Activated naive CD8-positive, alpha-beta T cell (primary cell): ENCODE data around the gene AGPAT3.
"Not testable (repeated sequence)": the region's sequence is repeated elsewhere in the genome, so short reads cannot be mapped to it uniquely, and the experiment has no call there.

Experiments
- H3K27ac Mint-ChIP-seq: one replicate; pipeline ENCODE4 v1.8.0; 2021; ENCODE audit warnings: mixed read lengths
- H3K27me3 Mint-ChIP-seq: one replicate; pipeline ENCODE4 v1.8.0; 2021; ENCODE audit warnings: mixed read lengths
- H3K36me3 Mint-ChIP-seq: one replicate; pipeline ENCODE4 v1.8.0; 2021; ENCODE audit warnings: mixed read lengths
- H3K4me1 Mint-ChIP-seq: one replicate; pipeline ENCODE4 v1.8.0; 2021; ENCODE audit warnings: low read depth, mixed read lengths
- H3K4me3 Mint-ChIP-seq: one replicate; pipeline ENCODE4 v1.8.0; 2021; ENCODE audit warnings: mild to moderate bottlenecking, mixed read lengths
- H3K9me3 Mint-ChIP-seq: one replicate; pipeline ENCODE4 v1.8.0; 2021; ENCODE audit warnings: low read depth, mixed read lengths

Gene AGPAT3, protein sequence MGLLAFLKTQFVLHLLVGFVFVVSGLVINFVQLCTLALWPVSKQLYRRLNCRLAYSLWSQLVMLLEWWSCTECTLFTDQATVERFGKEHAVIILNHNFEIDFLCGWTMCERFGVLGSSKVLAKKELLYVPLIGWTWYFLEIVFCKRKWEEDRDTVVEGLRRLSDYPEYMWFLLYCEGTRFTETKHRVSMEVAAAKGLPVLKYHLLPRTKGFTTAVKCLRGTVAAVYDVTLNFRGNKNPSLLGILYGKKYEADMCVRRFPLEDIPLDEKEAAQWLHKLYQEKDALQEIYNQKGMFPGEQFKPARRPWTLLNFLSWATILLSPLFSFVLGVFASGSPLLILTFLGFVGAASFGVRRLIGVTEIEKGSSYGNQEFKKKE

DNA sequence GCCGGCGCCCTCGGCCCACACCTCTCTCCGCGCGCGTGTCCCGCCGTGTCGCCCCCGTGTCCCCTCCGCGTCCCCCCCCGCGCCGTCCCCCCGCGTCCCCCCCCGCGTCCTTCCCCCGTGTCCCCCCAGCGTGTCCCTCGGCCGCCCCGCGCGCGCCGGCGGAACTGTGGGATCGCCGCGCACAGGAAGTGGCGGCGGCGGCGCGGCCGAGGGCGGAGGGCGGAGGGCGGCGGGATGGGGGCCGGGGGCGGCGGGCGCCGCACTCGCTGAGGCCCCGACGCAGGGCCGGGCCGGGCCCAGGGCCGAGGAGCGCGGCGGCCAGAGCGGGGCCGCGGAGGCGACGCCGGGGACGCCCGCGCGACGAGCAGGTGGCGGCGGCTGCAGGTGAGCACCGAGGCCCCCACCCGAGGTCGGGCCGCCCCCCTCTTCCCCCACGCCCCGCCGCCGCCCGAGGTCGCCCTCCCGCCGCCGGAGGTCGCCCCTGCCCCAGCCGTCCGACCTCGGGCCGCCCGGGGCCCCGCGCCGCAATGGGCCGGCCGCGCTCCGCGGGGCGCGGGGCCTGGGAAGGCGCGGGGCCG lies at the start of gene AGPAT3:
TSS of gene AGPAT3 (plus strand) at position 262 of the 578 bp plus-strand sequence. CDS start 94,459 bp downstream, outside the sequence.
- H3K27ac Mint-ChIP-seq: peak within 1 kb of the TSS; percentile 85
- H3K9me3 Mint-ChIP-seq: no peaks in the 10 kb centered on the region
- H3K27me3 Mint-ChIP-seq: no peaks in the 10 kb centered on the region
- peak within 1 kb of the TSS; percentile 83 for H3K4me3 Mint-ChIP-seq
- H3K4me1 Mint-ChIP-seq: peaks cover 35% of the 10 kb centered on the region
- peaks cover 3% of the 10 kb centered on the region for H3K36me3 Mint-ChIP-seq

DNA sequence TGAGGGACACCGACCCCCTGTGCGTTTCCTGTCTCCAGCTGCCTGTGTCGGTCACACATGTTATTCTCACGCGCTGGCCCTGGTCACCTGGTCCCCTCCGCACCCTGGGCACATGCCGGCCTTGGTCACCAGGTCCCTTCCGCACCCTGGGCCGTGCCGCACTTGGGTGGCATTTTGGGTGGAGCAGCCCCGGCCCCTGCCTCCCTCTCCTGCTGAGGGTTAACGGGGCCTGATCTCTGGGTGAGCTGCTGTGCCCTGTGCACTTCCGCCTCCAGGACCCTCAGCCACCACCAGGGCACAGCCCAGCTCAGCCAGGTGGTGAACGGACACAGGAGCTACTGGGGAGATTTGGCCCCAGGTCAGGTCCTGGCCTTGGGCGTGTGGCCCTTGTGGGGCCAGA lies 49.0 kb upstream of the AGPAT3 start:
- no peak overlapping the region for H3K27ac Mint-ChIP-seq
- peaks cover 6% of the 10 kb centered on the region for H3K9me3 Mint-ChIP-seq
- H3K4me3 Mint-ChIP-seq: no peak overlapping the region
- no peaks in the 10 kb centered on the region for H3K27me3 Mint-ChIP-seq
- H3K36me3 Mint-ChIP-seq: peaks cover 6% of the 10 kb centered on the region
- H3K4me1 Mint-ChIP-seq: peaks cover 7% of the 10 kb centered on the region

DNA sequence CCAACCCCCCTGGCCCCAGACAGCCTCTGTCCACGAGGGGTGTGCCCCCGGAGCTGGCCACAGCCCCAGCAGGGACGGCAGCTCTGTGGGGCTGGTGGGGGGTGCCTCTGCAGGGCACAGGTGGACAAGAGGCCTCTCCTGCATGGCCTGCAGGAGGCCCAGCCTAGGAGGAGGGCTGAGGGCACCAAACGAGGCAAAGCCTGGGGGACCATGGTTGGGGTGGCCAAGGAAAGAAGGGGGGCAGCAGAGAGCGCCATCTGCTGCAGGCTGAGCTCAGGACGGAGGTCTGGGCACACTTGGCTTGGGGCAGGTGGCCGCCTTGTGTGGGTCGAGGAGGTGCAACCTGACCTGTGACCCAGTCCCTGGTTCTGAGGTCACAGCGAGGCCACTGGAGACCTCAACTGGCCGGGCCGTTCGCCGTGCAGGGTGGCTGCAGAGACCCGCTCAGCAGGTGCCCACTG lies 48.4 kb upstream of the AGPAT3 start:
- Mint-ChIP-seq H3K9me3 (peaks cover 6% of the 10 kb centered on the region), H3K27me3 (no peaks in the 10 kb centered on the region), H3K27ac (no peak overlapping the region), H3K4me3 (no peak overlapping the region), H3K4me1 (peaks cover 7% of the 10 kb centered on the region), H3K36me3 (peaks cover 6% of the 10 kb centered on the region)

DNA sequence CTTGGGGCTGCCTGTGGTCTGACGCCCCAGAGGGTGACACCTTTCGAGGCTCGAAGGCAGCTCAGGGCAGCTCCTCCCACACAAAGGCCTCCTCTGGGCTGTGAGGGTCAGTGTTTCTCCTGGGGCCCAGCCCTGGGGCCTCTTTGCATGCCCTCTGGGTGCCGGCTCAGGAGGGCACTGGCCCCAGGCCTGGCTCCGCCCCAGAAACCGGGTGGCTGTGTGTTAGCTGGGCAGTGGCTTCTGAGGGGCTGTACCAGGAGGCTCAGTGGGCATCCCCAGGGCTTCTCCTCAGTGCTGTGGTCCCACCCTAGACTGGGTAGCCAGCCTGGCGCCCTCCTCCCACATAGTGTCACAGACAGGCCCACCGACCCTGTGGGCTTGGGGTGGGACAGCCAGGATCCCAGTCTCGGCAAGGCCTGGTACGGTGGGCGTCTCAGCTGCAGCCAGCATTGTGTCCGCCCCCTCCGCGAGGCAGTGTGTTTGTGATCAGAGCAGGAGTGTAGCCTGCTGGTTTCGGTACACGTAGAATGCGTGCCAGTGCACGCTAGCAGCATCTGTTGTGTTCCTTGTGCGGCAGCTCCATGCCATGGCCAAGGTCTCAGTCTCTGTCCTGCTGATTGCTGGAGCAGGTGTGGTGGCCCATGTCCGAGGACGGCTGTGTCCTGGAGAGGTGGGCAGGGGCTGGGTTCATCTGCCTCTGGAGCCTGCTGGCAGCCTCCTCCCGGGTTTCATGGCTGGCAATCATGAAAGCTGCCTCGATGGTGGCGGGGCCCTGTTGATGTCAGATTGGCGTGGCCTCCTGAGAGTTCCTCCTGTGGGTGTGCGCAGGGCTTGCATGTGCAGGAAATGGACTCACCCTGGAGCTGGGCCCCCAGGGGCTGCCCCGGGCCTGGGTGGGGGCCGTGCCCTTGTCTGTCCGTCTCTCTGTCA lies 47.6 kb upstream of the AGPAT3 start:
- no peaks in the 10 kb centered on the region for H3K27me3 Mint-ChIP-seq
- H3K27ac Mint-ChIP-seq: no peak overlapping the region
- H3K9me3 Mint-ChIP-seq: peaks cover 6% of the 10 kb centered on the region
- peaks cover 6% of the 10 kb centered on the region for H3K4me1 Mint-ChIP-seq
- H3K4me3 Mint-ChIP-seq: no peak overlapping the region
- peaks cover 6% of the 10 kb centered on the region for H3K36me3 Mint-ChIP-seq

DNA sequence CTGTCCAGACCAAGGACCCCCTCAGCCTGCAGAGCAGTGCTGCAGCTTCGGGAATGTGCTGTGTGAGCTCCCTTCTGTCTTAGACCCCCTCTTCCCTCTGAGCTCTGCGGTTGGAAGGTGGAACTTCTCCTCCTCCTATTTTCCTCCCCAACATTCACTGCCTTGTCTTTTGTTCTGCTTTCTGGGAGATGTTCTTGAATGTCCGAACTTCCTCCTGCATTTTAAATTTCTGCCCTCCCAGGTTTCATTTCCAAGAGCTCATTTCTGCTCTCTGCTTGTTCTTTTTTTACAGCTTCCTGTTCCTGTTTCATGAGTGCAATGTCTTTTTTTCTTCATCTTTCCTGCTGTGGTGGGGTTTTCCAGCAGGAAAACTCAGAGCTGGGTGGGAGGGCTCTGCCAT lies 46.3 kb upstream of the AGPAT3 start:
- Mint-ChIP-seq H3K4me1 (peaks cover 3% of the 10 kb centered on the region), H3K27ac (no peak overlapping the region), H3K27me3 (no peaks in the 10 kb centered on the region), H3K4me3 (no peak overlapping the region), H3K9me3 (peaks cover 6% of the 10 kb centered on the region), H3K36me3 (peaks cover 6% of the 10 kb centered on the region)

DNA sequence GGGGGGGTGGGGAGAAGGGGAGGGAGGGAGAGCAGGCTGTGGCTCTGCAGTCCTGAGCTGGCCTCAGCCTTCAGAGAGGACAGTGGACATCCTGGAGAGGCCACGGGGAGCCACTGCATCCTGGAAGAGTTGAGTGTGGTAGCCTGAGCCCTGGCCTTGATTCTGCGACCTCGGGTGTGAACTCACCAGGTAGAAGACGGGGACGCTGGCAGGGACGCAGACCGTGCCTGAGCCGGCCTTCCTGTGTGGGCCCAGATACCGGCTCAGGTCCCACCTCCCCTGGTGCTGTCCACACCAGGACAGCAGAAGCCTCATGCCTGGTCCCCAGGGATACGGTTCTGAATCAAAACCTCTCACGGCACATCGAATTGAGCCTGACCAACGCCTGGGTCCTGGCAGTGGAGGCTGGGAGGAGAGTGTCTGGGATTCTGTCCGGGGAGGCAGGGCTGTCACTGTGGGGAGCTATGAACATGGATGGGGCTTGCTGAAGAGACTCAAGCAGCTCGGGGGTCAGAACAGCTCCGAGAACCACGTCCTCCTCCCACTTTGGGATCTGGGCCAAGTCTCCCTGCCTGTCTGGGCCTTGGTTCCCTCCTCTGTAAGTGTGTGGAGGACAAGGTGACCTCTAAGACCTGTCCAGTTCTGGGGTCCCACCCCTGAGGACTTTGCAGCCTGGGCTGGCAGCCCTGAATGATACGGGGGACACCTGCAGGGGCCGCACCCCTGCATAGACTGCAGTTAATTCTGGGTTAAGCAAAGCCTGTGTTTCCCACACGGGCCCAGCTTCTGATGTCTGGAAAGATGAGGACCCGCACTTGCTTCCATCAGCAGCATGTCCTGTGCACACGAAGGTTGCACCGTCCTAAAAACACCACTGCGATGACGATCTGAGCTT lies 45.3 kb upstream of the AGPAT3 start:
- Mint-ChIP-seq H3K36me3 (peaks cover 6% of the 10 kb centered on the region), H3K27ac (no peak overlapping the region), H3K4me3 (no peak overlapping the region), H3K9me3 (peaks cover 6% of the 10 kb centered on the region), H3K27me3 (no peaks in the 10 kb centered on the region), H3K4me1 (peaks cover 2% of the 10 kb centered on the region)

DNA sequence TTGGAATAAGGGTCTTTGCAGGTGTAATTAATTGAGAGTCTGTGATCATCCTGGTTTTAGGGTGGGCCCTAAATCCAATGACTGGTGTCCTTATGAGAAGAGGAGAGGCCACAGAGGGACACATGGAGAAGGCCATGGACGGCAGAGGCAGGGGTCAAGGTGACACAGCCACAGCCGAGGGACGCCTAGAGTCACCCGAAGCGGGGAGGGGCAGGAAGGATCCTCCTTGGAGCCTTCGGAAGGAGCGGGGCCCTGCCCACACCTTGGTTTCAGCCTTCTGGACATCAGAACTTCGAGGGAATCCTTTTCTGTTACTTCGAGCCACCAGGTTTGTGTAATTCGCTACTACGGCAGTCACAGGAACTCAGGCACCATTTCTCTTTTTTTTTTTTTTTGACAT lies 44.6 kb upstream of the AGPAT3 start:
- H3K36me3 Mint-ChIP-seq: peaks cover 6% of the 10 kb centered on the region
- H3K4me1 Mint-ChIP-seq: no peaks in the 10 kb centered on the region
- H3K9me3 Mint-ChIP-seq: peaks cover 6% of the 10 kb centered on the region
- no peak overlapping the region for H3K4me3 Mint-ChIP-seq
- no peaks in the 10 kb centered on the region for H3K27me3 Mint-ChIP-seq
- H3K27ac Mint-ChIP-seq: no peak overlapping the region

DNA sequence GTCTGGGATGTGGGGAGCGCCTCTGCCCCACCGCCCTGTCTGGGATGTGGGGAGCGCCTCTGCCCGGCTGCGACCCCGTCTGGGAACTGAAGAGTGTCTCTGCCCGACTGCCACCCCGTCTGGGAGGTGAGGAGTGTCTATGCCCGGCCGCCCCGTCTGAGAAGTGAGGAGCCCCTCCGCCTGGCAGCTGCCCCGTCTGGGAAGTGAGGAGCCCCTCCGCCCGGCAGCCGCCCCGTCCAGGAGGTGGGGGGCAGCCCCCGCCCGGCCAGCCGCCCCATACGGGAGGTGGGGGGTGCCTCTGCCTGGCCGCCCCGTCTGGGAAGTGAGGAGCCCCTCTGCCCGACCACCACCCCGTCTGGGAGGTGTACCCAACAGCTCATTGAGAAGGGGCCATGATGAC lies 42.9 kb upstream of the AGPAT3 start:
- H3K27ac Mint-ChIP-seq, H3K27me3 Mint-ChIP-seq, H3K36me3 Mint-ChIP-seq, H3K9me3 Mint-ChIP-seq, H3K4me3 Mint-ChIP-seq, H3K4me1 Mint-ChIP-seq: not testable (repeated sequence)

DNA sequence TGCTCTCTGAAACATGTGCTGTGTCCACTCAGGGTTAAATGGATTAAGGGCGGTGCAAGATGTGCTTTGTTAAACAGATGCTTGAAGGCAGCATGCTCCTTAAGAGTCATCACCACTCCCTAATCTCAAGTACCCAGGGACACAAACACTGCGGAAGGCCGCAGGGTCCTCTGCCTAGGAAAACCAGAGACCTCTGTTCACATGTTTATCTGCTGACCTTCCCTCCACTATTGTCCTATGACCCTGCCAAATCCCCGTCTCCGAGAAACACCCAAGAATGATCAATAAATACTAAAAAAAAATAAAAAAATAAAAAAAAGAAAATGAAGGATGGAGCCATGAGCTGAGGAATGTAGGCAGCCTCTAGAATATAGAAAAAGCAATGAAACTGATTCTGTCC lies 42.3 kb upstream of the AGPAT3 start:
- not testable (repeated sequence) for H3K27me3 Mint-ChIP-seq, H3K36me3 Mint-ChIP-seq, H3K27ac Mint-ChIP-seq, H3K9me3 Mint-ChIP-seq, H3K4me1 Mint-ChIP-seq, H3K4me3 Mint-ChIP-seq

DNA sequence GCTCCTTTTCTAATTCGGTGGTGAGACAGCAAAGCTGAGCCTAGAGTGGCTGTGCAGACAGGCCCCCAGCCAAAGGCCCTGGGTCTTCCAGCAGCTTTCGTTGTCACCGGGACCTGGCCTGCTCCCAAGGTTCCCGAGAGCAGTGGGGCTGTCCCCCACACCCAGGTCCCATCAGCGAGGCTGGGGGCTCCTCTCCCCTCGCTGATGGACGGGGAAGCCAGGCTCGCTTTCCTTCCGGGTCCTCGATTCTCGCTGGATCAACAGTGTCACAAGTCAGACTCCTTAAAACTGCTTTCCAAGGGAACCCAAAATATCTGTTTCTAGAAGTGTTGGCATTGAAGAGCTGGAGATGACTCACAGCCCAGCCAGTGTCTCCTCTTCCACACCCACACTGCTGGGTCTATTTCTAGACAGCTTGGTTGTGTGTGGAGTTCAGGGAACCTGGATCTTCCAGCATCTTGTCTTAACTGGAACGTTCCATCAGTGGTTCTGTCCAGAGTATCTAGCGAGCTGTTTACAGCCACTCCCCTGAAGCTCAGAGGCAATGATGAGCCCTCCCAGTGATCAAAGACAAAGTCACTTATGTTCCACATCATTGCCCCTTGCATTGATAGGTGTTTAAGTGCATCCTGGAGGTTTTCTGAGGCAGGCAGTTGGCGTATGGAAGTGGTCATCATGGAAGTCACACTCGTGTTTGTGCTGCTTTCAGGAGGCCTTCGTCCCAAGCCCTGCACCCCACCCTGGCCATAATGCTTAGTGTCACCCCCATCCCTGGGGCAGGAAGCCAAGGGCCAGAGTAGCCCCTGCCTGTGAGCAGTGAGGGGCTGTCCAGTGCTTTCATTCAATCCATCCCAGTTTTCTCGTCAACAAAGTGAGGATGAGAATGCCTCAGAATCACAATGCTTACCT lies 40.4 kb upstream of the AGPAT3 start:
- Mint-ChIP-seq H3K4me1 (no peaks in the 10 kb centered on the region), H3K36me3 (no peaks in the 10 kb centered on the region), H3K27me3 (no peaks in the 10 kb centered on the region), H3K27ac (no peak overlapping the region), H3K4me3 (no peak overlapping the region), H3K9me3 (no peaks in the 10 kb centered on the region)

DNA sequence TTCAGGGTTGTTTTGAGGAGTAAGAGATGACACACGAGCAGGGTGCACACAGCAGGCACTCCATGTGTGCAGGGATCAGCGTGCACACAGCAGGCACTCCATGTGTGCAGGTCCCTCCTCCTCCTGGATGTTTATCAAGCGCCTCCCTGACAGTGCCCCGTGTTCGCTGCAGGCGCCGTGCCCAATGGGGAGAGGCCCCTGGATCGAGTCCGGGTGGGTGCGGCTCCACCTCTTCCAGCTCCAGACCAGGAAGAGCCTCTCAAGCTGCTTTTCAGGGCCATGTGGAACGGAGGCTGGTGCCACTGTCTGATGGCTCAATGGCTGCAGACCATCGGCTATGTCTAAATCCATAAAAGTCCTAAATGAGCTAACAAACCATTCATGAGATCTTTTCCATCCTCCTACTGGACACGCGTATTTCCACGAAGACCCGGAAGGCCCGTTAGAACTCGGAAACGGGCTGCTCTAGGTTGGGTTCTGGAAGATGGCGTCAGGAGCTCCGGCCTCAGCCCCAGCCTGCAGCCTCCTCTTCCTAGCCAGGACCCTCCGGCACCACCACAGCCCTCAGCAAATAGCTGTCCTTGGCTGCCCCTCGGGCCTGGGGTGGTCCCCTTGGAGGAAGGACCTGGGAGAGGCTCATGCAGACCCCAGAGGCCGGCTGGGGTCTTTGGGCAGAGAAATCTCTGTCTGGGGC lies 39.6 kb upstream of the AGPAT3 start:
- H3K4me1 Mint-ChIP-seq: no peaks in the 10 kb centered on the region
- H3K27ac Mint-ChIP-seq: no peak overlapping the region
- no peak overlapping the region for H3K4me3 Mint-ChIP-seq
- H3K27me3 Mint-ChIP-seq: no peaks in the 10 kb centered on the region
- H3K9me3 Mint-ChIP-seq: no peaks in the 10 kb centered on the region
- H3K36me3 Mint-ChIP-seq: no peaks in the 10 kb centered on the region

DNA sequence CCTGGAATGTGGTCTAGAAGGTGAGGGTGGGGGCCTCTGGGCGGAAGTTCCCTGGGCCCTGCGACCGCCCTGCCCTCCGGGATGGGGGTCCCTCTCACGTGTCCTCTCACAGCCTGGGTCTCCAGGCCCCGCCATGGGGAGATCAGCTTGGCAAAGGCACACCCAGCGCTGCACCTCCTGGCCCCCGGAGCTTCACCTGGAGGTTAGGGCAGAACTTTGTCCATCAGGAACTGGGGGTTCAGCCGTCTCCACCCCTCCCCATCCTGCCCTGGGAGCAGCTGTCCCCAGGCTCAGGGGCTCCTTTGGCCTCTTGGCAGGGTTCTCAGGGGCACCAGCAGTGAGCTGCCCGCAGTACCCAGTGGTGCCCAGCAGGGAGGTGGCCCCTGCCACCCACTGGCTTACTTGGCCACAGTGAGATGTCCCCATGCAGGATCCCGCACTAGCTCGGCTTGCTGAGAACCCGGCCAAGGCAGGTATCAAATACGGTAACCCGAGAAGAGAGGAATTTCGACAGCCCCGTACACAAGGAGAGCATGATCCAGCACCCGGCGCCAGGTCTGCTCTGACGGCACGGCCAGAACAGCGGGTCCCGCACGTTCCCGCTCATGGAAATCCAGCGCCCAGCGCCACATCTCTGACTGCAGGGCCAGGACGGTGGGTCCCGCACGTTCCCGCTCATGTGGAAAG lies 38.9 kb upstream of the AGPAT3 start:
- H3K36me3 Mint-ChIP-seq: no peaks in the 10 kb centered on the region
- H3K4me3 Mint-ChIP-seq: no peak overlapping the region
- H3K27me3 Mint-ChIP-seq: no peaks in the 10 kb centered on the region
- H3K4me1 Mint-ChIP-seq: no peaks in the 10 kb centered on the region
- H3K9me3 Mint-ChIP-seq: no peaks in the 10 kb centered on the region
- H3K27ac Mint-ChIP-seq: no peak overlapping the region

DNA sequence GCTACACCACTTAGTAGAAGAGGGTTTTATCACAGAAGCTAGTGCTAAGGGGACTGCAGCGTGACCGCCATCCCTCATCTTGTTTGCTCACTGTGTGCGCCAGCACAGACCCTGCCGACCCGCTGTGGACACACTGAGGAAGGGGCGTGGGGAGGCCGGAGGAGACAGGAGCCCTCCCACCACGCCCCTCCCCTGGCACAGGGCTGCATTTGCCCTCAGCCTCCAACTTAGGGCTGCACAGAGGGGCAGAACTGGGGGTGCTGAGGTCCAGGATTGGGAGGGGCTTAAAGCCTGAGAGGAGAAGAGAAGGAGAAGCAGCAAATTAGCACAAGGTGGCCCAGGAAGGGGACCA lies 38.4 kb upstream of the AGPAT3 start:
- H3K27me3 Mint-ChIP-seq: no peaks in the 10 kb centered on the region
- H3K36me3 Mint-ChIP-seq: no peaks in the 10 kb centered on the region
- H3K4me3 Mint-ChIP-seq: no peak overlapping the region
- no peaks in the 10 kb centered on the region for H3K9me3 Mint-ChIP-seq
- H3K27ac Mint-ChIP-seq: no peak overlapping the region
- H3K4me1 Mint-ChIP-seq: no peaks in the 10 kb centered on the region
